HFF-Myc (cell line): ENCODE measurements around the gene MGAT1.
A peak's percentile ranks its signal among the peaks of the same experiment; 100 is the strongest.

Experiments used
- DNase-seq: peaks from one replicate; pipeline ENCODE4 v3.0.0-alpha.2; 2011; ENCODE audit warnings: low read depth; ENCODE audit errors: extremely low read depth
- H3K4me3 ChIP-seq: replicated peaks from 2 replicates; pipeline ENCODE4 v1.5.1; 2011; ENCODE audit warnings: low read depth, mild to moderate bottlenecking, control low read depth, low read length
- CTCF ChIP-seq: IDR thresholded peaks from 2 replicates; pipeline ENCODE4 v1.5.1; 2012; ENCODE audit warnings: mild to moderate bottlenecking, low read depth, low read length, control low read depth; ENCODE audit errors: missing control alignments

MGAT1 gene

DNA sequence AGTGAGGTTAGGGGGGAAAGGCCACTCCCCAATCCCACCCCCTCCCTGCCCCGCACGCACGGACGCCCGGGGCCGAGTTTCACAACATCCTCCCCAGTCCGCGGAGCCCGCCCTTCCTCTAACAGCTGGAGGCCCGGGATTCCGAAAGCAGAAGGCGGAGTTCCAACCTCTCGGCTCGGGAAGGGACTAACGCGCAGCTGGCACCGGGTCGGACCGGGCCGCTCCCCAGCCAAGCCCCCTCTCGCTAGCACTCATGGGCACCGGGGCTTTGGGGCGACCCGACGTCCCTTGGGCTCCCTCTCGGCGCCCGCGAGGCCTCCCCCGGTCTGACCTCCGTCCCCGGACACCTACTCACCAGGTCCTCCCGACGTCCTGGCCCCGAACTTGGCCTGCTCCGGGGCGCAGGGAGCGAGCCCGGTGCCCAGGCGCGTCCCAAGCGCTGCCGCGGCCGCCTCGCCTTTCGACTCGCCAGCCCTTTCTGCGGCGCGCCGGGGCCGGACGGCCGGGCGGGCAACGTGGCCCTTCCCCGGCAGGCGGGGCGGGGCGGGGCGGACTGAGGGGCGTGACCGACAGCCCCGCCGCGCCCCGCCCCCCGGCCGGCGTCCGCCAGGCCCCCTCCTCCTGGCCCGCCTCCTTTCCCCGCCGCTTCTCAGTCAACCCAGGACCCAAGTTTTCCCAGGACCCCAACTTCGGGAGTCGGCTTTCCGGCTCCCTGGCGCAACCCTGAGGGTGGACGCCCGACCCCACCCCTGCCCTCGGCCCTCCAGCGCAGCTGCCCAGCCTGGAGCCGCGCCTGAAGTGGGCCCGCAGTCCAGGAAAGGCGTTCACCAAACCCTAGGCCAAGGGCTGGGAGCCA lies at the start of gene MGAT1:
Gene MGAT1 (minus strand): TSS at position 482 of the 856 bp plus-strand sequence. CDS start 9,835 bp downstream, outside the sequence.
- no peak for DNase-seq
- TF ChIP-seq CTCF = no peak
- peak within 1 kb of the TSS; percentile 67 for H3K4me3 ChIP-seq

GRCh38 chr5:180850434-180851078 lies 48.0 kb upstream of the MGAT1 start:
- no peak for TF ChIP-seq CTCF
- DNase-seq = no peak
- no peak overlapping the region for H3K4me3 ChIP-seq

GRCh38 chr5:180849827-180850226 lies 47.2 kb upstream of the MGAT1 start:
- no peak for DNase-seq
- no peak for TF ChIP-seq CTCF

DNA sequence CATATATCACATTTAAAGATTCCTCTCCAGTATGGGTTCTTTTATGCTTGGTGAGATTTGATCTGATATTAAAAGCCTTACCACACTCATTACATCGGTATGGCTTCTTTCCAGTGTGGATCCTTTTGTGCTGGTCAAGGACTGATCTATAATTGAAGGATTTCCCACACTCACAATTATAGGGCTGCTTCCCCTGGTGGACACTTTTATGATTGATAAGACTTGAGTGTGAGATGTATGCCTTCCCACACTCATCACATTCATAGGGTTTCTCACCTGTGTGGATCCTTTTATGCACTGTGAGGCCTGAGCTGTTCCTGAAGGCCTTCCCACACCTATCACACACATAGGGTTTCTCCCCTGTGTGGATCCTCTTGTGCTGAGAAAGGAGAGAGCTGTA lies 46.3 kb upstream of the MGAT1 start:
- TF ChIP-seq CTCF = no peak
- no peak for DNase-seq
- no peak overlapping the region for H3K4me3 ChIP-seq

More at GRCh38 chr5:180849827-180850226, 47.2 kb upstream of the MGAT1 start:
- H3K4me3 ChIP-seq = no peak overlapping the region

DNA sequence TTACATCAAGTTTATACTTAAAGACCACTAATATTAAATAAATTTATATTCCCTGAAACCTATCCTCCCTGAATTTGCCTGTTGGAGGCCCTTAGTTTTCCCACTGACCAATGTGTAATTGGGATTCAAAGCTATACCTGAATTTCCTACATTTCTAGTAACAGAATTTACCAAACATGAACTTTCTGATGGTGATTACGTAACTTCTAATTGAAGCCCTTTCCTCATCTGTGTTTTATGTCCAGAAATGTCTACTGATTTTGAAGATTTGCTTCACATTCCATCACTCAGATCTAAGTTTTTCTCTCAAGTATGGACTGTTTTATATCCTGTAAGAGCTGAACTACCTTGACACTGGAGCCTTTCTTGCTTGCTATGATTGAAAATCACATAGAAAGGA lies 45.7 kb upstream of the MGAT1 start:
- DNase-seq = no peak
- TF ChIP-seq CTCF = no peak
- no peak overlapping the region for H3K4me3 ChIP-seq

DNA sequence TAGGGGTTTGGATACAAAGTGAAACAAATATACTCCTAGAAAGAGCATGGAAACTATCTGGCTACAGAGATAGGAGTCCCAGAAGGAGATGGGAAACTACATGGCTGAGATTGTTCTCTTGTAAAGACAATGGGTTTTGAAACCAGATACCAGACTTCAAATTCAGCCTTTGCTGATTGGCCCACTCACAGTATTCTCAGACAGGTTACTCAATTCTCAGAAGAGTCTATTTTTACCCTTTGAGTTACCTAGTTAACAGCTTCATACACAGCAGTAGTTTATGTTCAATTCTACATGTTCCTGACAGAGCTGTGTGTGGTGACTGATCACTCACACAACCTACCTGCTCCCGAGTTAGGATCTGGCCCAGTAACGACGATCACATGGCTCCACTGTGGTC lies 44.4 kb upstream of the MGAT1 start:
- no peak for TF ChIP-seq CTCF
- DNase-seq = no peak
- no peak overlapping the region for H3K4me3 ChIP-seq
